Stimulated activated CD8-positive, alpha-beta memory T cell treated with anti-CD3 and anti-CD28 coated beads, Interleukin-7, amount 100 ng/mL, for 48 hours (primary cell): Measurements from ENCODE around the gene CDC42BPB.
"Not testable (repeated sequence)": the region's sequence is repeated elsewhere in the genome, so short reads cannot be mapped to it uniquely, and the experiment has no call there.

Experiments used
- DNase-seq, 2 donors: peaks; one replicate each; pipeline ENCODE4 v3.0.0-alpha.2; 2020; ENCODE audit warnings: low read depth in 1 of 2; ENCODE audit errors: extremely low read depth in 1 of 2

The CDC42BPB gene

DNA sequence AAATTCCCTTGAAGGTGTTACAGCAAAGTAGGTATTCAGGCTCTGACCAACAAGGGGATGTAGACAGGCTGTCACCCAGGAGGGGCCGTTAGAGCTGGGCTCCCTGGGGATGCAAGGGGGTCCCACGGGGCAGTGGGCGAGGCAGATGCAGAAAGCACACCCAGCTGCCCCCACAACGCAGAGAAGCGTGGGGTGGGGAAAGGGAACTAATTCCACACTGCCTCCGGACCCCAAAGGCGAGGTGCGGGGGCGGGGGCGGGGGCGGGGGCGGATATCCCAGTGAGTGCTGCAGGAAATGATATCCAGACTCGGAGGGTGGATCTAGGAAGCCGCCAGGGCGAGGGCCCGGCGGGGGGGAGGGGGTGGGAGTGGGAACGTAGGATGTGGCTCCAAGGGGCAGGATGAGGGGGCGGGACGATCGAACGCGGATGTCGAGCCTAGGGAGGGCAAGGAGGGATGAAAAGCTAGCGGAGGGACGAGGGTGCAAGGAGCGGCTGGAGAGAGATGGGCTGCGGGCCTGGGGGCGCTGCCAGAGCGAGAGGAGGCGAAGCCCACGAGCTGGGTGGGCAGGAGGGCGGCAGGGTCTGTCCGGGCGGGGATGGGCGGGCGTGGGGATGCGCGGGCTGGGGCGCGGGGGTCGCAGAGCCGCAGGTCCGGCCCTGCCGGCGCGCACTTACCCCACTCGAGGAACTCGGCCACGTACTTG lies 874 bp downstream of the CDC42BPB start:
- DNase-seq: no peak

- no peak for DNase-seq
These were observed 1.7 kb downstream of the CDC42BPB start for GRCh38 chr14:103055695-103056094.

- DNase-seq: no peak
These were observed 4.9 kb downstream of the CDC42BPB start for GRCh38 chr14:103052407-103052806.

- no peak for DNase-seq
These were observed 6.4 kb downstream of the CDC42BPB start for GRCh38 chr14:103050935-103051334.

GRCh38 chr14:103047453-103047852 lies 9.9 kb downstream of the CDC42BPB start:
- DNase-seq: not testable (repeated sequence)

DNA sequence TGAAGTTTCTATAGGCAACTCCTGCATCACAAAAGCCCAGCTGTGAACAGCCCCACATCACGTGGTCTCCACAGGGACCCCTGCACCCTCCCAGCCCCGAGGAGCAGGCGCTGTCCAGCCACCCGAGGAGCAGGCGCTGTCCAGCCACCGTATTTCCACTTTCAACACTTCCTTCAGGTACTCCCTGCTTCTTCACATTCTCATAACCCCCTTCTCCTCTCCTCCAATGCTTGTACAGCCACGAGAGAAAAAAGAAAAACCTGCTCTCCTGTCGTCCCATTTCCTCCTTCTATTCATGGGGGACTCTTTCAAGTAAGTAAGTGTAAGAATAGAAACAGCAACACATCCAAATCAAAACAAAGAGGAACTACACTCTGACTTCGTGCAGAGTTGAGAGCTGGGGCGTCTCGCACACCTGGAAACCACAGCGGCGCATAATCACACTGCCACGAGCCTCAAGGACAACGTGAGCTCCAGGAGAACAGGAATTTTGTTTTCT lies 11.9 kb downstream of the CDC42BPB start:
- no peak for DNase-seq

GRCh38 chr14:103043257-103044015 lies 13.9 kb downstream of the CDC42BPB start:
- DNase-seq: no peak

- DNase-seq: no peak
These were observed 15.9 kb downstream of the CDC42BPB start for GRCh38 chr14:103041464-103041863.

DNA sequence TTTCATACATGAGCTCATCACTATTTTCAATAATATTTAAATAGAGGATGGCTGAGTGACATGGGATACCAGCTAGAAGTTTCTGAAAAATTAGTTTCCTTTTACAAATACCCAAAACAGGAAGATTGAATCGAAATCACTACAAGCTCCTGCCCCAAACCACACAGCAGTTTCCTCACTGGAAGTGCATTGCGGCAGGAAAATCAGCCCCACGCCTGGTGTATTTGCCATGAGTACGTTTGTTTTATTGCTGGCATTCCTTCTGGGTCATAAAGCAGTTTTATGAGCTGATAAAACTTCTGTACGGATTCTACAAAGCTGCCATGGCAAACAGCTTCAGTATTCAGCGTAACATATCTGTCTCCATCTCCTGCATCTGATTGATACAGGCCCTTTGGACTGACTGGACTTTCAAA lies 23.7 kb downstream of the CDC42BPB start:
- DNase-seq: no peak

DNA sequence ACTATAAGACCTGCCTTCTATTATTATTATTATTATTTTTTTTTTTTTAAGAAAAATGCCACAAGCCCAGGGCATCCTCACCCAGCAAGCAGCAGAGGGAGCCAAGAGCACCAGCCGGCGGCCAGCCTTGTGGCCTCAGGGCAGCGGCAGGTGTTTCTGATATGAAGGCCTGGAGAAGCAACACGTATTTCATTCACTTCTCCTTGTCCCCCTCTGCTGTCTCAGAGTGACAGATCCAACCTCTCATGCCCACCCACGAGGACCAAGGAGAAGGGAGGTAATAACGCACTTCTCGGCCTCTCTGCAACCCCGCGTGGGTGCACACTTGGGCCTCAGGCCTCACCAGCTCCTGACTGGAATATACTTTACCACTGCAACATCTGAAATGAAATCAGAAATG lies 25.4 kb downstream of the CDC42BPB start:
- no peak for DNase-seq

DNA sequence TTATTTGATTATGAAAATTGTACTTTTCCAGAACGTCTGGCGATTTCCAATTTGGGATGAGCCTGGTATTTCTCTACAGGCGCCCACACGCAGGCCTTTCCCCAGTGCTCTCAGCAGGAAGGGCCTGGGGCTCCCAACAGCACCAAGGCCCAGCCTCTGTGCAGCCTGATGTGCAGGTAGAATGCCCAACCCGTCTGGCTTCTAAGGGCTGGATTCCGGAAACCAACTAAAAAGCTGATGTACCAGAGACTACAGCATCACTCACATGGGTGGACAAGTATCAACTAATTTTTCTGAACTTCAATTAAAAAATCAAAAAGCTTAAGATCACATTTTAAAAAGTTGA lies 25.8 kb downstream of the CDC42BPB start:
- DNase-seq: no peak

DNA sequence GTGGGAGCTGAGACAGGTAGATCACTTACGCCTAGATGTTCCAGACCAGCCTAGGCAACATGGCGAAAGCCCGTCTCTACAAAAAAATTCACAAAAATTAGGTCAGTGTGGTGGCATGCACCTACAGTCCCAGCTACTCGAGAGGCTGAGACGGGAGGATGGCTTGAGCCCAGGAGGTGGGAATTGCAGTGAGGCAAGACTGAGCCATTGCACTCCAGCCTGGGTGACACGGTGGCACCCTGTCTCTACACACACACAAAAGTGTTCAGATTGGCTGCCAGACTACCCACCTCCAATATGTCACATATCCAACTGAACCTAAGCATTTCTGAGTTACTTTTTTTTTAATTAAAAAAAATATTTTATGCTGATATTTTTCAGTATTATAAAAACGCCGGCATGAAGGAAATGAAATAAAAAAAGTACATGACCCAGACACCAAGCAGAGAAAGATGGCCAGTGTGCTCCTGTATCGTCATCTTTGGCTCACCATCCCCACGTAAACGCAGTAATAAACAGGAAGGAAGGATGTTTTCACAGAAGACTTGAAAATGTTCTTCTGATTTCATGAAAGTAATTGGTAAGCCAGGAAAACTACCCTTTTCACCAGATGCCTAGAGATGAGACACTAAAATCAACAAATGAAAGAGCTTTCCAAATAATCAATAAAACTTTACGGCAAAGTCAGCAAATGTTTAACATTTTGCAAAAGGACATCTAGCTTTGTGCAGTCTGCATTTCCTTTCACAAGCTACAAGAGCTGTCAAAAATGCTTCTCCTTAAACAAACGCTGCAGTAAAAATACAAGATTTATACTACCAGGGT lies 26.4 kb downstream of the CDC42BPB start:
- DNase-seq: no peak

DNA sequence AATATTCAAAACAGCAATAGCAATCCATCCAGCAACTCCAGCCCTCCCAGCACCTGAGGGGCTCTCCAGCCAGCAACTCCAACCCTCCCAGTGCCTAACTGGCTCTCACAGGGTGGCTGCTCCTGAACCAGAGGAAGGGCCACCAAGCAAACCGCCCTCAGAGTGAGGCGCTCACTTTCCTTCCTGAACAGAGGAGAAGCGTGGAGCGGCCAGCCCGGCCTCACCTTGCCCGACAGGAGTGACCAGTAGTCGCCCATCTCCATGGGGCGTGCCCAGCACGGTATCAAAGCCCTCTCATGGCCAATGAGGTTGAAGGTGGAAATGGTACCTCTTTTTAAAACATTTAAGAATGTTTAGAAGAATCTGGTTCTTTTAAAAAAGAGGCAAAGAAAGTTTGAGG lies 27.4 kb downstream of the CDC42BPB start:
- no peak for DNase-seq

DNA sequence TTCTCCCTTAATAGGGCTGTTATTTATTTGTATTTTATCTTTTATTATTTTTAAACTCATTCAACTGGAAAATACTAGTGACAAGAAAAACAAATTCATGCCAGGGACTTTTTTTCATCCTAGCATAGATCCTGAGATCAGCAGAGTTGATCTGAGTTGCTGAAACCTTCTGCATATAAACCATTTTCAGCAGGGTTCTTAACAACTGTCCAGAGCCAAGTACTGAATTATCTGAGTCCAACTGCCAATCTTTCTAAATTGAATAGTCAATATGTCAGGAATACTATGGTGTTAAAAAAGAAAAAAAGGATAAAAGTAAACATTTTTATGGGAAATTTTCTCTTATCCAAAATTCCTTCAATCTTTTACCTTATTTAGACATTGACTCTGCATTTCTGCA lies 28.6 kb downstream of the CDC42BPB start:
- no peak for DNase-seq

- no peak for DNase-seq
These were observed 29.1 kb downstream of the CDC42BPB start for GRCh38 chr14:103028161-103028767.

DNA sequence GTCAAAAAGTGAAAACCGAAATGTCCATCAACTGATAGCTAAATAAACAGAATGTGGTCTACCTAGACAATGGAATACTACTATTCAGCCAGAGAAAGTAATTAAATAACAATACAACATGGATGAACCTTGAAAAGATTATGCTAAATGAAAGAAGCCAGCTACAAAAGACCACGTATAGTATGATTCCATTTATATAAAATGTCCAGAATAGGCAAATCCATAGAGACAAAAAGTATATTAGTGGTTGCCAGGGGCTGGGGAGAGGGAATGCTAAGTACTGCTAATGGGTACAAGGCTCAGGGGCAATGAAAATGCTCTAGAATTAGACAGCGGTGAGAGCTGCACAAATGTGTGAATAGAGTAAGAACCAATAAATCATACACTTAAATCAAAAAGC lies 29.9 kb downstream of the CDC42BPB start:
- DNase-seq: no peak

GRCh38 chr14:103026988-103027387 lies 30.4 kb downstream of the CDC42BPB start:
- DNase-seq: no peak

DNA sequence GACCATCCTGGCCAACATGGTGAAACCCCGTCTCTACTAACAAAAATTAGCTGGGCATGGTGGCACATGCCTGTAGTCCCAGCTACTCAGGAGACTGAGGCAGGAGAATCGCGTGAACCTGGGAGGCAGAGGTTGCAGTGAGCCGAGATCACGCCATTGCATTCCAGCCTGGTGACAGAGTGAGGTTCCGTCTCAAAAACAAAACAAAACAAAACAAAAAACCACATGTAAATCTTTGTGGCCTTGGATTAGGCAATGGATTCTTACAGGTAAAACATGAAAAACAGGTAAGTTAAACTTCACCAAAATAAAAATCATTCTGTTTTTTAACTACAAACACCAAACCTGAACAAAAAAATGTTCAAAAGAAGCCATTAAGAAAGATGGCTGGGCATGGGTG lies 31.2 kb downstream of the CDC42BPB start:
- DNase-seq: not testable (repeated sequence)

DNA sequence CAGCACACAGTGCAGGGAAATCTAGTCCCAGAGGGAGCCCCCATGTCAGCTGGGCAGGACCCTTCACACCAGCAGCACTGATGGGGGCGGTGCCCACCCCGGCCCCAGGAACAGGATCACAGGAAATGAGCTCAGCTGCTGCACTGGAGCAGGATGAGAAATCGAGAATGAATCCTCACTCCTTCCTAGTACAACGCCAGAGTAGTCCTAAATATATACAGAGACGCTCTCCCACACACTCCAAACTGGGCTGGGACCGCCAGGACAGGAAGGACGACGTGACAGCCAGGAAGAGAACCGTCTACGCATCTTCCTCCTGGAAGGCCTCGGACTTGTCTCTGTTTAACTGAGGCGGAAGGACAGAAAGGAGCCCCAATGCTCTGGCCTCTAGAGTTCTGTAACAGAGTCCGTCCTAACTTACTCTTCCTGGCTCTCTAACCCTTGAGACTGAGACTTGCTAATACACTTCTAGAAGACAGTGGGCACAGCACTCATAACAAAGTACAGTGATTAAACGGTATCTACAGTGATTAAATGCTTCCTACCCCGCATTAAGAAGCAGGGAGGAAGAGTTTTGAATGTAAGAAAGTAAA lies 33.4 kb downstream of the CDC42BPB start:
- DNase-seq: no peak

DNA sequence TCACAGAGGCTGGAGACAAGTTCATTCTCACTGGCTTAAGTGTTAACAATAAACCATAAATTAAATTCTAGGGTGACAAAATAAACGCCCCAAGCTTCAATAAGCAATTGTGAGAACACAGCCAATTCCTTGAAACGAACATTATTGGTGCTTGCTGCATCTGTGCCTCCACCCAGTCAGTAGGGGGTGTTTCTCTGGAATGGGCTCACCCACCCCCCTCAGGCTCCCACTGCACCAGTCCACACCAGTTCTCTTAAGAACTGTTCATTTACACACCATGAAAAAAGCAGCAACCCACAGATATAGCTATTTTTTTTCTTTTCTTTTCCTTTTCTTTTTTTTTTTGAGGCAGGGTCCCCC lies 34.7 kb downstream of the CDC42BPB start:
- no peak for DNase-seq
